Measurements from ENCODE around the gene LNX1. TPM values are rescaled to one million over a fixed set of nuclear protein-coding genes. Genes with fewer than 3 reads are reported as not detected.

Gene LNX1
- polyA plus RNA-seq, 3 donors: 0.09 to 0.13 TPM; not detected in 1

- Histone ChIP-seq H3K79me2 (ENCODE audit: insufficient read depth, low read length) (no peaks in the 10 kb centered on the region), H3K27ac (ENCODE audit: low read depth in 1 of 2, low read length in 2 of 2) (no peak overlapping the region), H3K4me2 (replicated peaks; ENCODE audit: extremely low read depth, low read length, poor library complexity, severe bottlenecking) (no peak overlapping the region), H3K9ac (ENCODE audit: insufficient read depth, low read length, poor library complexity, severe bottlenecking) (no peak overlapping the region), H3K4me3 (replicated peaks in 1 of 3; ENCODE audit: low read depth in 2 of 3, low read length in 3 of 3) (no peak overlapping the region), H2AFZ (ENCODE audit: insufficient read depth, low read depth, low read length, poor library complexity, severe bottlenecking) (no peak overlapping the region), H3K4me1 (ENCODE audit: control insufficient read depth in 1 of 2, insufficient read depth in 2 of 2, low read length in 2 of 2) (no peaks in the 10 kb centered on the region), H3K27me3 (ENCODE audit: control insufficient read depth in 2 of 2, insufficient read depth in 2 of 2, low read length in 2 of 2) (no peaks in the 10 kb centered on the region), H4K20me1 (ENCODE audit: insufficient read depth, low read length) (no peaks in the 10 kb centered on the region), H3K9me3 (replicated peaks in 1 of 2; ENCODE audit: control insufficient read depth in 1 of 2, insufficient read depth in 1 of 2, low read length in 2 of 2) (no peaks in the 10 kb centered on the region), H3K36me3 (replicated peaks in 1 of 2; ENCODE audit: control insufficient read depth in 1 of 2, insufficient read depth in 2 of 2, low read length in 2 of 2) (no peaks in the 10 kb centered on the region)
- Mint-ChIP-seq H3K4me3 (no peak overlapping the region), H3K4me1 (no peaks in the 10 kb centered on the region), H3K27ac (no peak overlapping the region), H3K36me3 (no peaks in the 10 kb centered on the region), H3K27me3 (ENCODE audit: low read depth in 3 of 3) (peaks cover 0 to 3% (median 2%) of the 10 kb centered on the region in 3 donors), H3K9me3 (peaks cover 0 to 5% (median 0%) of the 10 kb centered on the region in 7 donors)
- DNase-seq: no peak
- intact Hi-C loops (cut with micrococcal nuclease): no loop called here
- no peak for TF ChIP-seq CTCF (IDR thresholded peaks at IDR 0.05)
- no CpG with 5 or more reads among the region's 1 CpG for WGBS (ENCODE audit: insufficient coverage)
Observed at GRCh38 chr4:53618321-53618720, 27.0 kb upstream of the LNX1 start.

GRCh38 chr4:53617101-53617680 lies 25.9 kb upstream of the LNX1 start:
- H3K9me3 Mint-ChIP-seq: peaks cover 0 to 3% (median 0%) of the 10 kb centered on the region in 7 donors
- H3K4me1 Mint-ChIP-seq: no peaks in the 10 kb centered on the region
- no peaks in the 10 kb centered on the region for H3K36me3 ChIP-seq (replicated peaks in 1 of 2; ENCODE audit: control insufficient read depth in 1 of 2, insufficient read depth in 2 of 2, low read length in 2 of 2)
- no peaks in the 10 kb centered on the region for H3K4me1 ChIP-seq (ENCODE audit: control insufficient read depth in 1 of 2, insufficient read depth in 2 of 2, low read length in 2 of 2)
- no peak overlapping the region for H3K4me3 Mint-ChIP-seq
- no peak overlapping the region for H3K4me3 ChIP-seq (replicated peaks in 1 of 3; ENCODE audit: low read depth in 2 of 3, low read length in 3 of 3)
- no peaks in the 10 kb centered on the region for H3K79me2 ChIP-seq (ENCODE audit: insufficient read depth, low read length)
- peaks cover 0 to 2% (median 1%) of the 10 kb centered on the region in 3 donors for H3K27me3 Mint-ChIP-seq (ENCODE audit: low read depth in 3 of 3)
- no peaks in the 10 kb centered on the region for H3K9me3 ChIP-seq (replicated peaks in 1 of 2; ENCODE audit: control insufficient read depth in 1 of 2, insufficient read depth in 1 of 2, low read length in 2 of 2)
- no peak overlapping the region for H2AFZ ChIP-seq (ENCODE audit: insufficient read depth, low read depth, low read length, poor library complexity, severe bottlenecking)
- no peak overlapping the region for H3K27ac ChIP-seq (ENCODE audit: low read depth in 1 of 2, low read length in 2 of 2)
- H3K27ac Mint-ChIP-seq: no peak overlapping the region
- H3K27me3 ChIP-seq (ENCODE audit: control insufficient read depth in 2 of 2, insufficient read depth in 2 of 2, low read length in 2 of 2): no peaks in the 10 kb centered on the region
- TF ChIP-seq CTCF (IDR thresholded peaks at IDR 0.05): no peak
- H3K9ac ChIP-seq (ENCODE audit: insufficient read depth, low read length, poor library complexity, severe bottlenecking): no peak overlapping the region
- H4K20me1 ChIP-seq (ENCODE audit: insufficient read depth, low read length): no peaks in the 10 kb centered on the region
- no peak for DNase-seq
- intact Hi-C loops (cut with micrococcal nuclease): no loop called here
- no peak overlapping the region for H3K4me2 ChIP-seq (replicated peaks; ENCODE audit: extremely low read depth, low read length, poor library complexity, severe bottlenecking)
- no peaks in the 10 kb centered on the region for H3K36me3 Mint-ChIP-seq

Measured in CD14-positive monocyte (primary cell).